Endodermal cell (in vitro differentiated cells): ENCODE results near the gene SNRNP70. TPM values are rescaled to one million over a fixed set of nuclear protein-coding genes. Genes with fewer than 3 reads are reported as not detected.
A peak's percentile ranks its signal among the peaks of the same experiment; 100 is the strongest.
"Not testable (repeated sequence)": the region's sequence is repeated elsewhere in the genome, so short reads cannot be mapped to it uniquely, and the experiment has no call there.

Experiments
- DNase-seq: peaks from one replicate; pipeline ENCODE4 v3.0.0-alpha.2; 2017
- H3K27ac ChIP-seq: 2 replicates; pipeline ENCODE4 v1.5.1; 2013; ENCODE audit warnings: mild to moderate bottlenecking, low read depth, low read length, moderate library complexity
- H3K27me3 ChIP-seq: 2 replicates; pipeline ENCODE4 v1.6.1; 2013; ENCODE audit warnings: mild to moderate bottlenecking, low read length, moderate library complexity; ENCODE audit not compliant: insufficient read depth, control insufficient read depth, poor library complexity, severe bottlenecking
- H3K36me3 ChIP-seq: 2 replicates; pipeline ENCODE4 v1.7.0; 2013; ENCODE audit warnings: mild to moderate bottlenecking, low read length, moderate library complexity; ENCODE audit not compliant: control insufficient read depth, insufficient read depth
- H3K4me1 ChIP-seq: one replicate; pipeline ENCODE4 v1.7.0; 2013; ENCODE audit warnings: low read length; ENCODE audit not compliant: control insufficient read depth, insufficient read depth
- H3K4me3 ChIP-seq: 2 replicates; pipeline ENCODE4 v1.5.1; 2013; ENCODE audit warnings: mild to moderate bottlenecking, low read length, moderate library complexity
- H3K9ac ChIP-seq: 2 replicates; pipeline ENCODE4 v1.6.1; 2013; ENCODE audit warnings: mild to moderate bottlenecking, low read length, moderate library complexity; ENCODE audit not compliant: poor library complexity, severe bottlenecking; ENCODE audit errors: extremely low read depth
- H3K9me3 ChIP-seq: 2 replicates; pipeline ENCODE4 v1.6.1; 2013; ENCODE audit warnings: mild to moderate bottlenecking, low read length, moderate library complexity; ENCODE audit not compliant: control insufficient read depth
- H3K27ac Mint-ChIP-seq: 2 replicates; pipeline ENCODE4 v1.8.0; 2020; ENCODE audit warnings: mixed read lengths
- H3K27me3 Mint-ChIP-seq: 2 replicates; pipeline ENCODE4 v1.8.0; 2021; ENCODE audit warnings: mild to moderate bottlenecking, mixed read lengths; ENCODE audit not compliant: insufficient read depth
- H3K36me3 Mint-ChIP-seq: 2 replicates; pipeline ENCODE4 v1.8.0; 2020; ENCODE audit warnings: low read depth, mixed read lengths
- H3K4me1 Mint-ChIP-seq: 2 replicates; pipeline ENCODE4 v1.8.0; 2020; ENCODE audit warnings: mixed read lengths
- H3K4me3 Mint-ChIP-seq: 2 replicates; pipeline ENCODE4 v1.8.0; 2020; ENCODE audit warnings: mild to moderate bottlenecking, moderate library complexity, mixed read lengths
- H3K9me3 Mint-ChIP-seq: 2 replicates; pipeline ENCODE4 v1.8.0; 2020; ENCODE audit warnings: mild to moderate bottlenecking, mixed read lengths
- WGBS, 2 experiments: methylation state at CpG; one replicate each; pipeline versions ENCODE4 v1.1.5 to v1.1.7; 2013; ENCODE audit warnings: missing lambda C conversion rate in 2 of 2, mixed read lengths in 1 of 2; ENCODE audit not compliant: insufficient coverage in 1 of 2, insufficient read length in 1 of 2; 5-methylcytosine and 5-hydroxymethylcytosine counted together
- long read RNA-seq, 4 experiments: library from polyadenylated mRNA in 2 of 4; library from RNA in 1 of 4; library from capped mRNA in 1 of 4; stranded (forward) in 3 of 4; unstranded in 1 of 4; transcript quantifications; one replicate each; pipeline ENCODE4 v2.0.0, GENCODE V29; 2020 to 2021; ENCODE audit warnings: inconsistent platforms in 1 of 4
- polyA plus RNA-seq, 2 experiments: library from polyadenylated mRNA; stranded (reverse); fragments of 50-300 nt; gene quantifications; one replicate each; pipeline ENCODE4 v1.2.3, GENCODE V29; 2013
- total RNA-seq, 2 donors: library from RNA; stranded (reverse); fragmentation: NEBNext Ultra II Directional in 1 of 2; extraction: Animal tissue kit (Norgen Biotek cat#: 25700) in 1 of 2; gene quantifications; 2 replicates in 1 of 2; 3 replicates in 1 of 2; pipeline ENCODE4 v1.2.1, GENCODE V29; 2021
- TF ChIP-seq, protein P1 (sequence below): fragments of 200-600 bp; sonication (generic); conservative IDR thresholded peaks from 2 replicates; pipeline ENCODE4 v1.5.0; 2021; ENCODE audit warnings: antibody characterized with exemption, mild to moderate bottlenecking

The SNRNP70 gene
- 100 to 1,000 TPM; 284 to 292 TPM for total RNA-seq
- 287 TPM for polyA plus RNA-seq (2013, experiment 1 of 2)
- 262 TPM for polyA plus RNA-seq (2013, experiment 2 of 2)
- long read RNA-seq, experiment 1, partial matches to known transcripts = 36 of 38 reads
- long read RNA-seq, experiment 1, other reads (novel, unspliced or antisense) = 1 of 38 reads
- long read RNA-seq, experiment 2, transcript SNRNP70-203 (3 exons, 3,221 nt) = minor isoform, 15 of 366 reads
- long read RNA-seq, experiment 2, transcript SNRNP70-206 (10 exons, 1,574 nt) = major isoform, 215 of 366 reads
- long read RNA-seq, experiment 2, transcript SNRNP70-201 (10 exons, 1,603 nt) = minor isoform, 83 of 366 reads
- long read RNA-seq, experiment 2, partial matches to known transcripts = 30 of 366 reads
- long read RNA-seq, experiment 2, other reads (novel, unspliced or antisense) = 19 of 366 reads
- long read RNA-seq, experiment 3, transcript SNRNP70-206 (10 exons, 1,574 nt) = major isoform, 6 of 22 reads
- long read RNA-seq, experiment 3, partial matches to known transcripts = 2 of 22 reads
- long read RNA-seq, experiment 3, other reads (novel, unspliced or antisense) = 12 of 22 reads
- long read RNA-seq, experiment 4, transcript SNRNP70-206 (10 exons, 1,574 nt) = major isoform, 78 of 192 reads
- long read RNA-seq, experiment 4, transcript SNRNP70-201 (10 exons, 1,603 nt) = minor isoform, 34 of 192 reads
- long read RNA-seq, experiment 4, partial matches to known transcripts = 69 of 192 reads
- long read RNA-seq, experiment 4, other reads (novel, unspliced or antisense) = 7 of 192 reads

- Histone ChIP-seq H3K9me3 (no peaks in the 10 kb centered on the region), H3K9ac (peak within 1 kb of the TSS; percentile 90), H3K27ac (peak within 1 kb of the TSS; percentile 91), H3K4me1 (no peaks in the 10 kb centered on the region), H3K4me3 (peak within 1 kb of the TSS; percentile 97), H3K36me3 (peaks cover 34% of the 10 kb centered on the region), H3K27me3 (peaks cover 4% of the 10 kb centered on the region)
- Mint-ChIP-seq H3K4me1 (peaks cover 10% of the 10 kb centered on the region), H3K36me3 (peaks cover 32% of the 10 kb centered on the region), H3K9me3 (peaks cover 4% of the 10 kb centered on the region), H3K4me3 (peak within 1 kb of the TSS; percentile 95), H3K27ac (peak within 1 kb of the TSS; percentile 95), H3K27me3 (peaks cover 21% of the 10 kb centered on the region)
- DNase-seq = peak; percentile 100
- 0% methylated on average over 46 to 89 of the region's 89 CpGs for WGBS, 2 experiments
- TF ChIP-seq, protein P1, sequence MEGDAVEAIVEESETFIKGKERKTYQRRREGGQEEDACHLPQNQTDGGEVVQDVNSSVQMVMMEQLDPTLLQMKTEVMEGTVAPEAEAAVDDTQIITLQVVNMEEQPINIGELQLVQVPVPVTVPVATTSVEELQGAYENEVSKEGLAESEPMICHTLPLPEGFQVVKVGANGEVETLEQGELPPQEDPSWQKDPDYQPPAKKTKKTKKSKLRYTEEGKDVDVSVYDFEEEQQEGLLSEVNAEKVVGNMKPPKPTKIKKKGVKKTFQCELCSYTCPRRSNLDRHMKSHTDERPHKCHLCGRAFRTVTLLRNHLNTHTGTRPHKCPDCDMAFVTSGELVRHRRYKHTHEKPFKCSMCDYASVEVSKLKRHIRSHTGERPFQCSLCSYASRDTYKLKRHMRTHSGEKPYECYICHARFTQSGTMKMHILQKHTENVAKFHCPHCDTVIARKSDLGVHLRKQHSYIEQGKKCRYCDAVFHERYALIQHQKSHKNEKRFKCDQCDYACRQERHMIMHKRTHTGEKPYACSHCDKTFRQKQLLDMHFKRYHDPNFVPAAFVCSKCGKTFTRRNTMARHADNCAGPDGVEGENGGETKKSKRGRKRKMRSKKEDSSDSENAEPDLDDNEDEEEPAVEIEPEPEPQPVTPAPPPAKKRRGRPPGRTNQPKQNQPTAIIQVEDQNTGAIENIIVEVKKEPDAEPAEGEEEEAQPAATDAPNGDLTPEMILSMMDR = no peak
These were observed at the start of gene SNRNP70 for GRCh38 chr19:49085020-49085867. Gene SNRNP70 (plus strand): TSS chr19:49085451. CDS start chr19:49086415, 964 bp downstream.

GRCh38 chr19:49036815-49037214 lies 48.4 kb upstream of the SNRNP70 start, which contains the start of gene CGB1:
Gene CGB1 (minus strand): TSS chr19:49036895. CDS start chr19:49036711, 184 bp downstream.
- H3K27me3 ChIP-seq, H3K4me1 Mint-ChIP-seq, H3K27ac ChIP-seq, H3K9me3 Mint-ChIP-seq, H3K36me3 ChIP-seq, H3K36me3 Mint-ChIP-seq, H3K27ac Mint-ChIP-seq, H3K9me3 ChIP-seq, H3K9ac ChIP-seq, H3K4me3 Mint-ChIP-seq, H3K4me3 ChIP-seq, H3K4me1 ChIP-seq: not testable (repeated sequence)
- TF ChIP-seq, protein P1 = peak; percentile 79
- WGBS, 2 experiments = 58 to 70% methylated on average over 12 to 16 of the region's 18 CpGs
- peaks cover 13% of the 10 kb centered on the region for H3K27me3 Mint-ChIP-seq
- DNase-seq = peak; percentile 84

GRCh38 chr19:49038111-49038510 lies 47.1 kb upstream of the SNRNP70 start:
- H3K27ac ChIP-seq, H3K4me3 ChIP-seq, DNase-seq, H3K27ac Mint-ChIP-seq, H3K4me1 ChIP-seq, H3K9me3 ChIP-seq, H3K9me3 Mint-ChIP-seq, H3K36me3 Mint-ChIP-seq, H3K4me3 Mint-ChIP-seq, H3K27me3 ChIP-seq, H3K36me3 ChIP-seq, H3K4me1 Mint-ChIP-seq, H3K9ac ChIP-seq: not testable (repeated sequence)
- peaks cover 13% of the 10 kb centered on the region for H3K27me3 Mint-ChIP-seq
- 97 to 100% methylated on average over 1 to 4 of the region's 8 CpGs for WGBS, 2 experiments

DNA sequence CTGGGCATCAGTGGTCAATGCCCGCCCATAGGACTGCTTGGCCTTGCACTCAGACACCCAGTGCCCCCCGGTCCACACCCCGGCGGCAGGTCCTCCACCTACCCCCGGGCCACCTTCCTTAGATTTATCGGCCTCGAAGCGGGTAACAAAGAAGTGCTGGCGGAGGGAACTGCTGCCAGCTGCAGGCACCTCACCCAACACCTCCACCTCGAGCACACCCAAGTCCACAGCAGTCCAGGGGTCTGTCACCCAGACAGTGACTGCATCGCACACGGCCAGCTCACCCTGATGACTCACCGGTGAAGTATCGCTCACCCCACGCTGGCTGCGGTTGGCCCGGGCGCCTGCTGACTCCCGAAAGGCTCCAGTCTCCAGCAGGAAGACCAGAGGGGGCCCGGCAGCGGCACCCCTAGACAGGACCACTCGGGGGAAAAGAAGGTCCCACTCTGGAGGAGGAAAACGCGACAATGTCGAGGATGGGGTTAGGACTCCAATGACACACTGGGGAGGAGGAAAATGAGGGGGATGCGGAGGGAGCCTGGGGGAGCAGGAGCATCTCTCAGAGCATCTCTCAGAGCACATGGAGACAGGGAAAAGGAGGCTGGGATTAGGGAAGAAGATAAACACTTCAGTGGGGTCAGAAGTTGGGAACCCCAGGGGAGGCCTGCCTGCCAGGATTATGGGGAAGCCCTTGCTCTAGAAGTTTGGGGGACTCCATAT lies 46.5 kb upstream of the SNRNP70 start:
- not testable (repeated sequence) for H3K9ac ChIP-seq, H3K36me3 Mint-ChIP-seq, DNase-seq, H3K4me3 Mint-ChIP-seq, H3K27me3 ChIP-seq, H3K36me3 ChIP-seq, H3K9me3 ChIP-seq, H3K4me1 Mint-ChIP-seq, H3K4me3 ChIP-seq, H3K9me3 Mint-ChIP-seq, H3K27ac Mint-ChIP-seq, H3K4me1 ChIP-seq, H3K27ac ChIP-seq
- H3K27me3 Mint-ChIP-seq = peaks cover 15% of the 10 kb centered on the region
- 83 to 86% methylated on average over 18 to 26 of the region's 26 CpGs for WGBS, 2 experiments

DNA sequence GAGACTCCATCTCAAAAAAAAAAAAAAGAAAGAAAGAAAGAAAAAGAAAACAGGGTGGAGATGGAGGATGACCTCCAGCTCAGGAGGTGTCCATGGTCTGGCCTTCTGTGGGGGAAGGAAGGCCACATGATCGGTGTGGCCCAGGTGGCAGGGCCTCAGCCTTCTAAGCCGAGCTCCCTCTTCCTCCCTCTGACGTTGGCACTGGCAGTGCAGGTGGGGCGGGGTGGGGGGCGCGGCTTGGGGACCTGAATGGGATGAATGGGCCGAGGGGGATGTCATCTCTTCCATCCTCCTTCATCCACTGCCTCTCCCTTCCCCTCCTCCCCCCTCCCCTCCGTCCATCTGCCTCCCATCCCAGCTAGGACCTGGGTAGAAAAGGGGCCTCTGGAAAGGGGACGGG lies 45.5 kb upstream of the SNRNP70 start:
- not testable (repeated sequence) for H3K4me3 ChIP-seq, H3K9me3 Mint-ChIP-seq, H3K27me3 ChIP-seq, H3K9me3 ChIP-seq, H3K4me1 ChIP-seq, H3K36me3 Mint-ChIP-seq, H3K9ac ChIP-seq, H3K27ac Mint-ChIP-seq, H3K4me3 Mint-ChIP-seq, H3K36me3 ChIP-seq, DNase-seq, H3K27ac ChIP-seq, H3K4me1 Mint-ChIP-seq
- WGBS, 2 experiments = 75 to 100% methylated on average over 1 to 2 of the region's 9 CpGs
- peaks cover 15% of the 10 kb centered on the region for H3K27me3 Mint-ChIP-seq
